Nephron progenitor cell (in vitro differentiated cells): ENCODE measurements around the gene EPHB3.

Experiments used
- DNase-seq: peaks from one replicate; pipeline ENCODE4 v3.0.0; 2021
- H3K27ac Mint-ChIP-seq: 2 replicates; pipeline ENCODE4 v1.8.0; 2021; ENCODE audit warnings: mild to moderate bottlenecking, moderate library complexity, mixed read lengths
- H3K27me3 Mint-ChIP-seq: 2 replicates; pipeline ENCODE4 v1.8.0; 2021; ENCODE audit warnings: mild to moderate bottlenecking, low read depth, mixed read lengths; ENCODE audit not compliant: poor library complexity
- H3K36me3 Mint-ChIP-seq: 2 replicates; pipeline ENCODE4 v1.8.0; 2021; ENCODE audit warnings: low read depth, mixed read lengths
- H3K4me1 Mint-ChIP-seq: 2 replicates; pipeline ENCODE4 v1.8.0; 2021; ENCODE audit warnings: mixed read lengths
- H3K4me3 Mint-ChIP-seq: 2 replicates; pipeline ENCODE4 v1.8.0; 2021; ENCODE audit warnings: mild to moderate bottlenecking, moderate library complexity, mixed read lengths
- H3K9me3 Mint-ChIP-seq: 2 replicates; pipeline ENCODE4 v1.8.0; 2021; ENCODE audit warnings: mild to moderate bottlenecking, moderate library complexity, mixed read lengths
- TF ChIP-seq, protein P1 (sequence below): fragments of 200-600 bp; sonication (generic); IDR thresholded peaks from 2 replicates; pipeline ENCODE4 v1.5.0; 2021; ENCODE audit warnings: antibody characterized with exemption

Gene EPHB3

DNA sequence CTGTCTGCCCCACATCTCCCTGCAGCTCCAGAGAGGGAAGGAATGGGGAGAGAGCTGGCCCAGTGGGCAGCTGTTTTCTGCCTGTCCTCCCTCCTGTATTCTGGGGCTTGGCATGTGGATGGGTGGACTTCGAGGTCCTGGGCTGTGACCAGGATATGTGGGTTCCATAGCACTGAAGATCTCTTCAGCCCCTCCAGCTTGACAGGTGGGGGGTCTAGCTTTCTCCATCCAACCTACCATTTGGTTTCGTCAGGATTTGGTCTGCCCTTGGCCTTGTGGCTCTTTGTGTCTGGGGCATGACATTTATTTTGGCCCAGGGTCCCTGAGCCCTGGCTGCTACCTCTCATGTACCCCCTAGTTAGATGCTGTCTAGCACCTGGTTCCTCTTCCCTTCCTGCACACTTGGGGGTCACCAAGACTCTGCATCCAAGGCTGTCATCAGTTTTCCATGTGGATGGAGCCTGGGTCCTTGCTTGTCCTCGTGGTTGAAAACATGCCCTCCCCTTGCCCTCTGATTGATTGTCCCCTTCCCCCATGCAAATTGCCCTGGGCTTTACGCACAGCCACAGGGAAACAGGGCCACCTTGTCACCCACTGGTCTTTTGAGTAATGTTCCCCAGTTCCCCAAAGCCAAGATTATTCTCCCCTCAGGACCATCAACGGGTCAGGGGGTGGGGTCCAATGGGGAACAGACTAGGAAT lies 3.2 kb downstream of the EPHB3 start:
- Mint-ChIP-seq H3K9me3 (no peaks in the 10 kb centered on the region), H3K4me3 (peak overlapping the region; percentile 94), H3K27ac (peak overlapping the region; percentile 25), H3K27me3 (peaks cover 17% of the 10 kb centered on the region), H3K36me3 (no peaks in the 10 kb centered on the region), H3K4me1 (peaks cover 69% of the 10 kb centered on the region)
- no peak for DNase-seq
- TF ChIP-seq, protein P1, sequence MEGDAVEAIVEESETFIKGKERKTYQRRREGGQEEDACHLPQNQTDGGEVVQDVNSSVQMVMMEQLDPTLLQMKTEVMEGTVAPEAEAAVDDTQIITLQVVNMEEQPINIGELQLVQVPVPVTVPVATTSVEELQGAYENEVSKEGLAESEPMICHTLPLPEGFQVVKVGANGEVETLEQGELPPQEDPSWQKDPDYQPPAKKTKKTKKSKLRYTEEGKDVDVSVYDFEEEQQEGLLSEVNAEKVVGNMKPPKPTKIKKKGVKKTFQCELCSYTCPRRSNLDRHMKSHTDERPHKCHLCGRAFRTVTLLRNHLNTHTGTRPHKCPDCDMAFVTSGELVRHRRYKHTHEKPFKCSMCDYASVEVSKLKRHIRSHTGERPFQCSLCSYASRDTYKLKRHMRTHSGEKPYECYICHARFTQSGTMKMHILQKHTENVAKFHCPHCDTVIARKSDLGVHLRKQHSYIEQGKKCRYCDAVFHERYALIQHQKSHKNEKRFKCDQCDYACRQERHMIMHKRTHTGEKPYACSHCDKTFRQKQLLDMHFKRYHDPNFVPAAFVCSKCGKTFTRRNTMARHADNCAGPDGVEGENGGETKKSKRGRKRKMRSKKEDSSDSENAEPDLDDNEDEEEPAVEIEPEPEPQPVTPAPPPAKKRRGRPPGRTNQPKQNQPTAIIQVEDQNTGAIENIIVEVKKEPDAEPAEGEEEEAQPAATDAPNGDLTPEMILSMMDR: no peak

DNA sequence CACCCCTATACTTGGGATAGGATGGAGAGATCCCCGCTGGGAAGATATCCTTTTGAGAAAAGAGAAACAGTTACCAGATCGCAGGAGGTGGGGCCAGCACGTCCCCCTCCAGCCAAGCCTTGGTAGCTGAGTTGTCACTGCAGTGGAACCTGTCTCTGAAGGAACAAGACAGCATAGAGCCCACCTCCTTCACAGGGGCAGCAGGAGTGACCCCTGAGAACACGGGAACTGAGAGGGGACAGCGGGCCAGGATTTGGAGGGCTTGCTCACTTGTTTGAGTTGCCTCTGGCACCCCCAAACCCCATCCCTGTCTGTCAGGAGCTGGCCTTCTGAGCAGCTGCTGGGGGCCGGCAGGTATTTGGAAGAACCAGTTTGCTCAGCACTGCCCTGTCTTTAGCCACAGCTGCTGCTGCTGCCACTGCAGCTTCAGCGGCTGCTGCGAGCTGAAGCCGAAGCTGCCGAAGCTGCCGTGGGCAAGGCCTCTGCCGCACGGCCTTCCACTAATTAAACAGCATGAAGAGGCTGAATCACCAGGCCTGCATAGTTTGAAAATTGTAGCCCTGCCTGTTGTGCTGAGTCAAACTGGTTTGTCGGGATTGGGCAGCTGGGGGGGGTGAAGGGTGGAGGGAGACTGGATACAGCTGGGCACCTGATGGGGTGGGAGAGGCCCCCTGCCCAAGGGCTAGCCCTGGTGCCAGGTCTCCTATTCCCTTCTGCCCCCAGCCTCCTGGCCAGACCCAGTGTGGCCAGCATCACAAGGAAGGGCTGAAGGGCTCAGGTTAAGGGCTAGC lies 4.0 kb downstream of the EPHB3 start:
- DNase-seq: no peak
- Mint-ChIP-seq H3K4me1 (peaks cover 74% of the 10 kb centered on the region), H3K9me3 (no peaks in the 10 kb centered on the region), H3K4me3 (peak overlapping the region; percentile 94), H3K27ac (peak overlapping the region; percentile 25), H3K27me3 (peaks cover 12% of the 10 kb centered on the region), H3K36me3 (no peaks in the 10 kb centered on the region)
- TF ChIP-seq, protein P1: no peak

DNA sequence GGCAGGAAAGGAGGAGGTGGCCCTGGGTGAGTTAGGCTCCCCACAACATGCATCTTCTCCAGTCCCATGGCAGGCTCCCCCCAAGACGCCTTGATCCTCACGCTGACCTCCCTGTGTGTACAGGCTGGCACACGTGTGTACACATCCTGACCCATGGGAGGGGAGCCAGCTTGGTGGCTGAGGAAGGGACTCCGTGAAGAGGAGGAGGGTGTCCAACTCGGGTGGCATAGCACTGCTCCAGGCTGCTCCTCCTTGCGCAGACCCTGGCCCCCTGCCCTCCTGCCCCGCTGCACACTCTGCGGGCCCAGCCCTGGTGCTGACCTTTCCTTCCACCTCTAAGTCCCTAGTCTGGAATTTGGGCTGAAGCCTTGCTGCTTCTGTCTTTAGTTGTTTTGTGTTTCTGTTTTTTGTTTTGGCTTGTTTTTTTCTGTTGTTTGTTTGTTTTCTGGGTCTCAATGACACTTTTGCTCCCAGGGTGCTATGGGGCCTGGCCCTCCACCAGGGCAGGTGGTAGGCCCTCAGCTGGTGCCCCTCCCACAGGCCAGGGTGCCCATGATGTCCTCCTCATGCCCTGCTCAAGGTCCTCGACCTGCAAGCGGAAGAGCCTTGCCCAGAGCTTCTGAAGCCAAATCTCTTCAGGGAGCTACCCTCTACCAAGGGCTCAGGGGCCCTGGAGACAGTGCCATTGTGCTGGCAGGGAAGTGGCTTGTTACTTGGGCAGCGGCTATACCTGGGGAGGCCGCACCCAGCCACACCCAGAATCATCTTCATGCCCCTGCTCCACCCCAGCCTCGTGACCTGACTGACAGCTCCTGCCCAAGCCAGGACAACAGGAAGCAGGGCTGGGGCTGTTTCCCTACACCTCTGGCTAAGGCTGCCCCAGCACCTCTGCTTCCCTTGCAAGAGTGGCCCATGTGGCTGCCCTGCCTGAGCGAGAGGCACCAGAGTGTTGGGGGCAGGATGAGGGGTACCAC lies 5.1 kb downstream of the EPHB3 start:
- no peaks in the 10 kb centered on the region for H3K9me3 Mint-ChIP-seq

DNA sequence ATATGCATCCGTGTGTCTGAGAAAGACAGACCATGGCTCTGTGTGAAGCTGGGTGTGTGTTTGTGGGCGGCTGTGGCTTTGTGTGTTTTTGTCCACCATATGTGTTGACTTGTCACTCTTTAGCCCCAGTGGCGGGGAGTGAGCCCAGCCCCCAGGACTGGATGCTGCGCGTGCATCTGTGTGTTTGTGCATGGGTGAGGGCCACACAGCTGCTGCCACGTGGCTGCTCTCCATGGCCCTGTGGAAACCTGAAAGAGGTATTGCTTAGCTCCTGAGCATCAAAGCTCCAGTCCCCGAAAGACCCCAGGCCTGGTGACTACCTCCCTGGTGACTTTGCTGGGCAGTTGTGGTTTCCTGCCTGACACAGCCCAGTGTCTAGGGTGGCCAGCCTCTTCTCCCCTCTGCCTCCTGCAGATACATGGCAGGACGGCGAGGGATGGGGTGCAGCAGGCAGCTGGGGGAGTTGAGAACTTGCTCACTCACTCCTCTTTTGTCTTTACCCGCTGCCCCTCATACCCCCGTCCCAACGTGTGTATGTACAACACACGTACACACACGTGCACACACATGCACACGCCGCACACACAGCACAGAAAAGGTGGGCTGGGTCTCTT lies 6.5 kb downstream of the EPHB3 start:
- no peak for DNase-seq
- Mint-ChIP-seq H3K27me3 (peaks cover 7% of the 10 kb centered on the region), H3K36me3 (peaks cover 20% of the 10 kb centered on the region), H3K4me1 (peaks cover 90% of the 10 kb centered on the region), H3K4me3 (peak overlapping the region; percentile 82), H3K9me3 (no peaks in the 10 kb centered on the region), H3K27ac (peak overlapping the region; percentile 79)
- TF ChIP-seq, protein P1: no peak

More for the DNA sequence above, 5.1 kb downstream of the EPHB3 start:
- H3K27me3 Mint-ChIP-seq: peaks cover 7% of the 10 kb centered on the region
- TF ChIP-seq, protein P1: no peak
- H3K4me1 Mint-ChIP-seq: peaks cover 79% of the 10 kb centered on the region
- no peak for DNase-seq
- H3K36me3 Mint-ChIP-seq: peaks cover 6% of the 10 kb centered on the region
- peak overlapping the region; percentile 82 for H3K4me3 Mint-ChIP-seq
- no peak overlapping the region for H3K27ac Mint-ChIP-seq

DNA sequence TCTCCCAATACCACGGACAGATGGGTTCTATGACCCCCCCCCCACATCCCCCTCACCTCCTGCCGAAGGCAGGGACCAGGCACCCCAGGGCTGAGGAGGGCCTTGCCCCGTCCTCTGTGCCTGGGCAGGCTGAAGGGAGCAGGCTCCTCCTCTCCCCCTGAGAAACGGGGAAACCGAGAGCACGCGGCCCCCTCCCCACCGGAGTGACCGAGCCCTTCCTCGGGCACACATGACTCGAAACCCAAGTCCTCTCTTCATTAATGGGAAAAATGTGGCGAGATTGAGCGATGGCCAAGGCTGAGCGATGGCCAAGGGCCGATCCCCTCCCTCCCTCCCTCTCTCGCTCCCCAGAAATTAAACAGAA lies 7.0 kb downstream of the EPHB3 start:
- Mint-ChIP-seq H3K27ac (peak overlapping the region; percentile 79), H3K36me3 (peaks cover 24% of the 10 kb centered on the region), H3K4me3 (peak overlapping the region; percentile 82), H3K9me3 (no peaks in the 10 kb centered on the region), H3K4me1 (peaks cover 90% of the 10 kb centered on the region), H3K27me3 (peaks cover 7% of the 10 kb centered on the region)
- TF ChIP-seq, protein P1: no peak
- peak; percentile 34 for DNase-seq
